ENCODE results near the gene FAM161A. TPM values are rescaled to one million over a fixed set of nuclear protein-coding genes. Genes with fewer than 3 reads are reported as not detected.

FAM161A gene
- total RNA-seq, 1 donor from 2014 or later, result 0.53 TPM

DNA sequence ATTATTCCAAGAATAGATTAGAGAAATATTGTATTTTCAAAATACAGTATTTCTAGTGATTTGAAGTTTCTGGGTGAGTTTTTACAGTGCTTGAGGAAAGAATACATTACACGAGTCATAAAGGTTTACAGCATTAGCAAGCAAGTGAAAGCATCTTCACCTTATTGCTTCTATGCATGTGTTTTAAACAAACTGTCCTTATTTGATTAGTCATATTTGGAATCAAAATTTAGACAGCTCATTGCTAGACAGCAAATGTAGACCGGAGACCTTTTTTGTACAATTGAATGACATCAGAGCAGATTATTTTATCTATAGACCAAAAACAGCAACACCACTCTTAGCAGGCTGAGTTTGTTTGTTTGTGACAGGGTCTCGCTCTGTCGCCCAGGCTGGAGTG is 69.2 kb downstream of the FAM161A start:
- H3K4me3 ChIP-seq (ENCODE audit: low read depth, low read length), result no peak overlapping the region
- FAIRE-seq, result no peak
- DNase-seq (ENCODE audit: low read depth), result no peak
- TF ChIP-seq, protein P1, sequence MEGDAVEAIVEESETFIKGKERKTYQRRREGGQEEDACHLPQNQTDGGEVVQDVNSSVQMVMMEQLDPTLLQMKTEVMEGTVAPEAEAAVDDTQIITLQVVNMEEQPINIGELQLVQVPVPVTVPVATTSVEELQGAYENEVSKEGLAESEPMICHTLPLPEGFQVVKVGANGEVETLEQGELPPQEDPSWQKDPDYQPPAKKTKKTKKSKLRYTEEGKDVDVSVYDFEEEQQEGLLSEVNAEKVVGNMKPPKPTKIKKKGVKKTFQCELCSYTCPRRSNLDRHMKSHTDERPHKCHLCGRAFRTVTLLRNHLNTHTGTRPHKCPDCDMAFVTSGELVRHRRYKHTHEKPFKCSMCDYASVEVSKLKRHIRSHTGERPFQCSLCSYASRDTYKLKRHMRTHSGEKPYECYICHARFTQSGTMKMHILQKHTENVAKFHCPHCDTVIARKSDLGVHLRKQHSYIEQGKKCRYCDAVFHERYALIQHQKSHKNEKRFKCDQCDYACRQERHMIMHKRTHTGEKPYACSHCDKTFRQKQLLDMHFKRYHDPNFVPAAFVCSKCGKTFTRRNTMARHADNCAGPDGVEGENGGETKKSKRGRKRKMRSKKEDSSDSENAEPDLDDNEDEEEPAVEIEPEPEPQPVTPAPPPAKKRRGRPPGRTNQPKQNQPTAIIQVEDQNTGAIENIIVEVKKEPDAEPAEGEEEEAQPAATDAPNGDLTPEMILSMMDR (IDR thresholded peaks at IDR 0.05; ENCODE audit: insufficient read depth, low read length, severe bottlenecking), result no peak
- H3K27me3 ChIP-seq (ENCODE audit: control insufficient read depth, insufficient read depth, low read length), result no peaks in the 10 kb centered on the region
- no peaks in the 10 kb centered on the region for H3K36me3 ChIP-seq (ENCODE audit: control insufficient read depth, insufficient read depth, low read length)

DNA sequence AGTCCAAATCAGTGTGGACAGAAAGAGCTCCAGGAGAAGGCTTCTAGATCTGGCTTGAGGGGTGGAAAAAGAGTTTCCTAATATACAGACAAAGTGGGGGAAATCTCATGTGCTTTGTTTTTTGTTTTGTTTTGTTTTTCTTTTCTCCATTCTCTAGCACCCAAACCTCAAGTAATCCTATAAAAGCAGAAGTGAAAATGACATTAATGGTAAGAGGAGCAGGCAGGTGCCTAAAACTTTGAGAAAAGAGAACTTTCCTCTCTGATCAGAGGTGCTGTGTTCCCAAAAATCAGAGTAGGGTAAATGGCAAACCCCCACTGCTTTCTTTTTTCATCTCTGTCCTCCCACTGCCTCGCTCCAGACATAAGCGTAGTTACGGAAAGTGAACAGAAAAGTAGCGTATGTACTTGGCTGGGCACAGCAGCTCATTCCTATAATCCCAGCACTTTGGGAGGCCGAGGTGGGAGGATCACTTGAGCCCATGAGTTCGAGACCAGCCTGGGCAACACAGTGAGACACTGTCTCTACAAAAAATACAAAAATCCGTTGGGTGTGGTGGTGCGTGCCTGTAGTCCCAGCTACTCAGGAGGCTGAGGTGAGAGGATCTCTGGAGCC is 77.8 kb downstream of the FAM161A start:
- Histone ChIP-seq H3K27me3 (ENCODE audit: control insufficient read depth, insufficient read depth, low read length) (no peaks in the 10 kb centered on the region), H3K4me3 (ENCODE audit: low read depth, low read length) (no peak overlapping the region), H3K36me3 (ENCODE audit: control insufficient read depth, insufficient read depth, low read length) (no peaks in the 10 kb centered on the region)
- DNase-seq (ENCODE audit: low read depth) (no peak), FAIRE-seq (no peak)
- TF ChIP-seq, protein P1 (IDR thresholded peaks at IDR 0.05; ENCODE audit: insufficient read depth, low read length, severe bottlenecking), result no peak

Other genes starting within 250 kb of the FAM161A start
- gene CCT4, start 34.6 kb upstream of the FAM161A start, total RNA-seq, result 122 and 183 TPM in 2 replicates
- gene COMMD1, start 51.6 kb upstream of the FAM161A start, total RNA-seq, result 30.5 and 34.7 TPM in 2 replicates

Data from bronchial epithelial cell (primary cell).